ENCODE results near the gene TMC8.

- TF ChIP-seq CTCF (IDR thresholded peaks at IDR 0.05) (no peak), RAD21 (IDR thresholded peaks at IDR 0.05; ENCODE audit: low read length) (no peak), POLR2AphosphoS5 (IDR thresholded peaks at IDR 0.05; ENCODE audit: low read depth, low read length) (no peak), ZBTB33 (IDR thresholded peaks at IDR 0.05; ENCODE audit: borderline replicate concordance, low read depth) (no peak)
Measured at GRCh38 chr17:78184351-78184750, 53.8 kb downstream of the TMC8 start.

Measured in SK-N-SH (cell line).